HS-27A (cell line): ENCODE results near the gene APBB2.
"Not testable (repeated sequence)": the region's sequence is repeated elsewhere in the genome, so short reads cannot be mapped to it uniquely, and the experiment has no call there.

ENCODE experiments used
- DNase-seq: peaks from one replicate; pipeline ENCODE4 v3.0.0-alpha.2; 2012; ENCODE audit warnings: low read depth, missing footprints

The APBB2 gene

GRCh38 chr4:40934676-40935075 is 279.7 kb downstream of the APBB2 start:
- DNase-seq = no peak

- no peak for DNase-seq
Measured at GRCh38 chr4:40933272-40934053, 280.9 kb downstream of the APBB2 start.

DNA sequence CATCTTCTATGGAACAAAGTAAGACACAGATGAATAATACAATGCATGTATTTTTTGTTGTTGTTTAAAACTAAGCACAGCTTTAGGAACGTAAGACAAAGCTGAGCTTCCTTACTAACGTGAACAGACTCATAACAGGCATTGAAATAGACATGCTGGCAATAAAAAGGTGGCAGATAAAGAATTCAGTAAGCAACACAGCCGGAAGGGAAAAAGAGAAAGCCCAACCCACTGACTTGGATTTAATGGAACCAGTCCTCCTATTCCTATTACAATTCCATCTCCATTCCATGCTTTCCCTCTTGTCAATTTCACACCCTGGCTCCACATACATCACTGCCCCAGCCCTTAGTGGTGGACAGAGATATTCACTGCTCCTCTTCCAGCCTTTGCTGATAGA is 282.5 kb downstream of the APBB2 start:
- no peak for DNase-seq

GRCh38 chr4:40931238-40931637 is 283.1 kb downstream of the APBB2 start:
- no peak for DNase-seq

GRCh38 chr4:40927074-40927473 is 287.3 kb downstream of the APBB2 start:
- DNase-seq = no peak

DNA sequence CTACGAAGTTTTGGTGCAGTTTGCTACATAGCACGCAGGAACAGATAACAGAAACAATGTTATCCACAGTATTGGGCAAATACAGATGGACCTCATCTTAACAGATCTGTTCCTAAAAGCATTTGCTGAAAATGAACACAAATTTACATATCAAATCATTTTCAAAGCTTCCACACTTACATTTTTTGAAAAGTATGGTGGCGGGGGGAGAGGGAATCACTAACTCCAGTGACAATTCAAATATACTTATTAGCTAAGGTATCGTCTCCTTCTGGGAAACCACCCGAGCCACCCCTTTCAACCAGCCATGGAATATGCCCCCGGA is 289.6 kb downstream of the APBB2 start:
- no peak for DNase-seq

- DNase-seq = no peak
Measured at GRCh38 chr4:40924096-40924792, 290.1 kb downstream of the APBB2 start.

DNA sequence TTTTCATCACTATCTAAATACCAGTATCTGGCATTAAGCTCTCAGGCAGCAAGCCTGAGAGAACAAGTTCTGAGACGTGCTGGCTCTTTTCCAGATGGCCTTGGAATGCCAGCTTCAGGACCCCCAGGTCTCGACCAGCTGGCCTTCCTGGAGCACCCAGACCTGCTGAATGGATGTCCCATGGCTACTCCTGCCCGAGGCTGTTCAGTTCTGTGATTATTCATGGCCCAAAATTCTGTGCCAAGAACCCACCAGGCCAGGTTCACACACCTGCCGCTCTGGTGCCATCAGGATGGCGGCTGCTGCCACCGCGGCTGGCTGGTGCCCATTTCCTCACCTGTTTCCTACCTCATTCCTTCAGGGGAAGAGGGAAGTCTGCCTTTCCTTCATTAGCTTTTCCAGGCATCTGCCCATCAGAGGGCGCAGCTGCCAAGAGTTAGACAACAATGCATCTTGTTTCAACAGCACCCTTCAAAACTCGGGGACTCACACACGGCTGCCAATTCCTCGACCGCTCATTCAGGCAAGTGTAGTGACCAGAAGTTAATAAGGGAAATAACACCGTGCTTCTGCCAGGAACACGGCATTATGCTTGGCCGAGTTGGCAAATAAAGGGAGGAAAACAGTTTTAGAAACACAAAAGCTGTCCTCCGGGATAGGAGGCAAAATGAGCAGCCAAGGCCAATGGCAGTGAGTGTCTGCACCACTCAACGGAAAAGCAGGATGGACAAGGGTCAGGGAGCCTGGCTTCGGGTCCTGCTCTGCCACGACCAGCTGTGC is 290.8 kb downstream of the APBB2 start:
- DNase-seq = no peak

GRCh38 chr4:40919976-40920375 is 294.4 kb downstream of the APBB2 start:
- DNase-seq = not testable (repeated sequence)

DNA sequence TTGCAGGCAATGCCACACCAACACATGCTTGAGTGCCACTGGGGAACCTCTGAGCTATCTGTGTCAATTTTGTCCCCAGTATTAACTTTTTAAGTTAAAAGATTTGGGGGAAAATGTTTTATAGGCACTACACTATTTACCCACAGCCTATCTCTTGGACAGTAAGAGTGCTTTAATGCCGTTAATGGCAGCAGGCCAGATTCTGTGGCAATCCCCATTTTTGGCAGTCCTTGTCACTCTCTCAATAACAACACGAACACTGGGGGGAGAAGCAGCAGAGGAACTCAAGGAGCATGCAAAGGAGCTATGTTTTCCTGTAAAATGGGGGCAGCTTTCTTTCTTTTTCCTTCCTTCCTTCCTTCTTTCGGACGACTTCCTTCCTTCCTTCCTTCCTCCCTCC is 296.0 kb downstream of the APBB2 start:
- DNase-seq = no peak

DNA sequence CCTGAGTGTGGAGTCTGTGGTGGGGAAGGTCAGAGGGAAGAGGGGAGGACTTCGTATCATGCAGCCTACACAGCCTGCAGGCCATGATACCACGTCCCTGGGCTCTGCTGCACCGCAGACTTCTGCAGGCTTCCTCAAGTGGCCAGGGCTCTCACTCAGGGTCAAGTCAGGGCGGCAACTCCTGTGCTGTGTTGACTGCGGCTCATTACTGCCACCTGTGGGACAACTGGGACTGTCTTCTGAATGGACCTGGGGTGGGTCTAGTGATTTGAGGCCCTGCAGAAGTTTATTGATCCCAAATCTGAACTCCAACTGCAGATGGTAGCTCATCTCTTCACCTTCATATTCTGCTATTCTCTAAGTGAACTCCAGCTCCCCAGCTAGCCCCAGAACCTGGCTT is 297.5 kb downstream of the APBB2 start:
- DNase-seq = no peak

- no peak for DNase-seq
Measured at GRCh38 chr4:40916218-40916555, 298.2 kb downstream of the APBB2 start.

GRCh38 chr4:40915318-40916217 is 298.8 kb downstream of the APBB2 start:
- DNase-seq = no peak

GRCh38 chr4:40912460-40913184 is 301.7 kb downstream of the APBB2 start:
- no peak for DNase-seq

DNA sequence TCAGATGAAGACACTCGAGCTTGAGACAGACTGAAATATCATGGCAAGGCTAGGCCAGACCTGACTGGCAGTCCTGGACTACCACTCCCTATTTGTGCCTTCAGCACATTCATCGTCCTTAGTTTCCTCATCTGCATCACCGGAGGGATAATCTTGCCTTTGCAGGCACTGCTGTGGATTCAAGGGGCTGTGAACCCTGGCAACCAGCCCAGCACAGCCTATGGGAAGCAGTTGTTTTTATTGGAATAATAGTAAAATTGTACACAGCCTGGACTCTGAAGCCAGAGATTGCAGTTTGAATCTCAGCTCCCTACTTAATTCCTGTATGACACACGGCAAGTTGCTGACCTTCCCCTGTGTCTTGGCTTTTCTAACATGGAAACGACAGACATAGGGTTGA is 303.6 kb downstream of the APBB2 start:
- no peak for DNase-seq

- DNase-seq = no peak
Measured at GRCh38 chr4:40909363-40909876, 304.9 kb downstream of the APBB2 start.

- DNase-seq = peak; percentile 77
Measured at GRCh38 chr4:40908702-40909362, 305.5 kb downstream of the APBB2 start.

DNA sequence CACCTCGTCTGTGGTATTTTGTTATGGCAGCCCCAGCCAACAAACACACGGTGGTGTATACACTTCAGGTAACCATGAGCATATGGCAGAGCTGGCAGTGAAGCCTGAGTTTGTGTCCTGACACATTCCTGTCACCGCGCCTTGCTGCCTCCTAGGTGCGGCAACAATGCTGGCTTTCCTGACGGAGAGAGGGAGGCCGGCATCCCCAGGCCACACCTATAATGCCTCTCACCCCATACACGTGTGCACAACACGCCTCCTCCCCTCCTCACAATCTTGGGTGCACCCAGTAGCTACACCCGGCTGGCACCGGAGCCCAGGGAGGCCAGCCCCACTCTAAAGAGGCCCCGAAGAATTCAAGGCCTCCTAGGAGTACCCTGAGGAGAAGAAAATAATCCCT is 306.0 kb downstream of the APBB2 start:
- DNase-seq = no peak

- DNase-seq = no peak
Measured at GRCh38 chr4:40905414-40905813, 308.9 kb downstream of the APBB2 start.

DNA sequence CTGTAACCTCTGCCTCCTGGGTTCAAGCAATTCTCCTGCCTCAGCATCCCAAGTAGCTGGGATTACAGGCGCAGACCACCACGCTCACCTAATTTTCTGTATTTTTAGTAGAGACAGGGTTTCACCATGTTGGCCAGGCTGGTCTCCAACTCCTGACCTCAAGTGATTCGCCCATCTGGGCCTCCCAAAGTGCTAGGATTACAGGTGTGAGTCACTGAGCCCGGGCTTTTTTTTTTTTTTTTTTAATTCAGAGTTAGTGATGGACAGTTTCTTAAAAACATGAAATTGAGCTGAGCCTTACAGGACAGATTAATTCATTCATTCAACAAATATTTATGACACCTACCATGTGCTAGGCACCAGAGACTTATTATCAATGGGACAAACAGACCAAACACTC is 313.8 kb downstream of the APBB2 start:
- not testable (repeated sequence) for DNase-seq
